ENCODE results near the gene DST. TPM values are rescaled to one million over a fixed set of nuclear protein-coding genes. Genes with fewer than 3 reads are reported as not detected.

The DST gene
- total RNA-seq, 1 donor from 2014 or later: 188 TPM

DNA sequence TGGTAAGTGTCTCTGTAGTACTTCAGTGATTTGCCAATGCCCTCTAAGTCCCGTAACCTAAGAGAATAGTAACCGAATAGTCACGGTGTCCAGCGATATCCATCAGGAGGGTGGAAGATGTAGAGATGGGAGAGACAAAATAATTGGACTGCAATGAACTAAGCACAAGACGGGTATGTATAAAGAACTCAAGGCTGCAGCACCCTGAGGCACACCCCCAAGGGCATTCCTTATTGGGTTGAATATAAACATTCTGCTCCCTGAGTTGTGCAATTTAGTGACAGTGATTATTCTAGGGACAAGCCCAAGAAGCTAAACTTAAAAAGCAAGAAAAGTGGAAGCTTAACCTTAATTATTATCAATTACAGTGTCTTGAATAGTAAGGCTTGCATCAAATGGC is 14.6 kb downstream of the DST start:
- no peak for FAIRE-seq
- no peak for DNase-seq (ENCODE audit: low spot score in 2 of 2)

DNA sequence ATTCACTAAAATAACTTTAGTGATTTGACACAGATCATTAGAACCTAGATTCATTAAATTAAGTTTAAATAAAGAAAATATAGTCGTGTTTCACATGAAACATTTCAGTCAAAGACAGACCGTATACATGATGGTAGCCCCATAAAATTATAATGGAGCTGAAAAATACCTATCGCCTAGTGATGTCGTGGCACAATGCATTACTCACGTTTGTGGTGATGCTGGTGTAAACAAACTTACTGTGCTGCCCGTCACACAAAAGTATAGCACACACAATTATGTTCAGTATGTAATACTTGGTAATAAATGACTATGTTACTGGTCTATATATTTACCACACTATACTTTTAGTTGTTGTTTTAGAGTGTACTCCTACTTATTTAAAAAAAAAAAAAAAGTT is 17.3 kb downstream of the DST start:
- FAIRE-seq (peak; percentile 13), DNase-seq (ENCODE audit: low spot score in 2 of 2) (no peak)

DNA sequence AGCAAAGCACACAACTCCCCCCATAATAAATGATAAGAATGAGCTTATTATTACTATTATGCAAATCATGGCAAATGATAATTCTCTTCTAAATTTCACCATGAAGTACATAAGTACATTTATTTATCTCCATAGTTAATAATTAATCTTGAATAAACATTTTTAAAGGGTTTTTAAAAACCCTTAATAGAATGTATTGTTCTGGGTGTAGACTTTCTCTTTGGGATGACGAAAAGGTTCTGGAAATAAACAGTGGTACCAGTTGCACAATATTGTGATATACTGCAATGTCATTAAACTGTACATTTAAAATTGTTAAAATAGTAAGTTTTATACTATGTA is 18.0 kb downstream of the DST start:
- FAIRE-seq: no peak

DNA sequence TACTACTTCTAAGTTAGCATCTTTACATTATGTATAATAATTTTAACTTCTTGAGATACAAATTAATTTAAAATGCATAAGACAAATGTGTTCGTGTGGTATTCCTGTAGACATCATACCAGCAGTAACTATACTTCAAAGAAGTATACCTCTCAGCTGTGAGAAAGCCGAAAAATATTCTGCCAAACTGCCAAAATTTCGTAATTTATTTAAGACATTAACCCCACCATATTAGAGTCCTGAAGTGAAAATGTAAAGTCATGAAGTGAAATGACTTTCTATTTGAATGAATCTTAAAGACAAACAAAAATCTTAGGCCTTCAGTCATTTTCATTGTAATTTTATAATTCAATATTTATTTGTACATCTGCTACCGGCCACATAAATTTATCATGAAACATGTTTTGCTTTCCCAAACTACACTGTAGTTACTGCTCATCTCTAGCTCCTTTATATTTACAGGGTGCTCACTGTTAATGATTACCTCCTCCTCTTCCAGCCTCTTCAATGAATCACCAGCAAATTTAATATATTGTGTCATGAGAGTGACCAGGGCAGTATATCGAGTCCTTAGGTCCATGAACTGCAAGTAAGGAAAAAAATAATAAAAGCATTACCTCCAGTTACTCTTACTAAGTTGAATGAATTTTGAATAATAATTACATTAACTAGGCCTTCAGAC is 18.5 kb downstream of the DST start:
- DNase-seq (ENCODE audit: low spot score in 2 of 2): no peak
- no peak for FAIRE-seq

More for the DNA sequence above, 18.0 kb downstream of the DST start:
- DNase-seq (ENCODE audit: low spot score in 2 of 2): no peak

DNA sequence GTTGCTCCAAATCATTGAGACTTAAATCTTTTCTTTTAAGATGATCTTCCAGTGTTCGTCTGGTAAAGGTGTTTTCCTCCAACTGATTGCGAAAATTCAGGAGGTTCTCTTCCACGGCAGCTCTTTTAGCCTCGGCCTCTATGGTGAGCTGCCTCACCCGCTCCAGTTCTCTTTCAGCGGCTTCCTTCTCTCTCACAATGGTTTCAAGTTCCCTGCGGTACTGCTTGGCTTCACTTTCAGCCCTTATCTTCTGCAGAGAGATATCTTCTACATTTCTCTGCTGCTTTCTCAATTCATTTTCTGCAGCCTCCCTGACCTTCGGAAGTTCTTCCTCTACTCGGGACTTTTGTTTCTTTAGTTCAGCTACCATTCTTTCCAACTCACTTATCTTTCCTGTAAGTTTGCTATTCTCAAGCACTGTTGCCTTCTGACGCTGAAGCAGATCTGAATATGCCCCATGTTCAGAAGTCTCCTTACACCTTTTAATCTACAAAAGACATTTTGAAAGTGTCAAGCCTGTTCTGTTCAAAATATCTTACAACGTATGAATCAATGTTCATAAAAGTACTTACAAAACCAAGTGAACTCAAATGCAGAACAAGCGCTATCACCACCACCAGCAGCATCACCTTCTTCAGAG is 22.3 kb downstream of the DST start:
- DNase-seq (ENCODE audit: low spot score in 2 of 2): no peak
- FAIRE-seq: no peak

DNA sequence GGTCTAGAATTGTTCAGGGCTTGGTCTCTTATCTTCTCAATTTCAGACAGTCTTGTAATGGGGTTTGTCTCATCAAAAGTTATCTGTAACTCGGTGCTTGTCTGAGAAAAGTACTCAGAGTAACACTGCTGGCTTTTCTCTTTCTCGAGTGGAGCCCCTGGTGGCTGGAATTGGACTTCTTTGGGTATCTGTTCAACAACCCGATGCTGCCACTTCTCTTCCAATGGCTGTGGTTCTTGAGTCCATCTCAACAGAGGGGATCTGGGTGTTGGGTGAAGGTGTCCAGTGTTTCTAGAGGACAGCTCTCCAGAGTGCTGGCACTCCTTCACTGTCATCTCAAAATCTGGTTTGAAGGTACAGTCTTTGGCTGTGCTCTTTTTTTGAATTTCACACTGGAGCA is 24.6 kb downstream of the DST start:
- no peak for DNase-seq (ENCODE audit: low spot score in 2 of 2)
- no peak for FAIRE-seq

DNA sequence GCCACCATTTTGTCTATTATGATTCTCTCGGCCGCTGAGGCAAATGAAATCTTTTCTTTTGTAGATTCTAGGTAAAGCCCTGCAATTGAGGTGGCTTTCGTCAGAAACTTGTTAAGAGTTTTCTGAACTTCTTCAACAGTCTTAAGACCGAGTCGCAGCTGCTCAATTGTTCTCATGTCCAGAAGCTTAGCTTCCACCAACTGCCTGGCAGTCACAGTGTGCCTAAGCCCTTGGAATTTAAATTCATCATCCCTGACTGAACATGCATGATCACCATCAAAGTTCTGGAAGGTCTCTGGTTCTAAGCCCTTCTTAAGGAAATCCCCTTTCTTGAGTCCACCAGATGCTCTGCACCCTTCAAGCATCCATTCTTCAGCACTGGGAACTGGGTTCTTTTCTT is 25.7 kb downstream of the DST start:
- FAIRE-seq: no peak
- no peak for DNase-seq (ENCODE audit: low spot score in 2 of 2)

DNA sequence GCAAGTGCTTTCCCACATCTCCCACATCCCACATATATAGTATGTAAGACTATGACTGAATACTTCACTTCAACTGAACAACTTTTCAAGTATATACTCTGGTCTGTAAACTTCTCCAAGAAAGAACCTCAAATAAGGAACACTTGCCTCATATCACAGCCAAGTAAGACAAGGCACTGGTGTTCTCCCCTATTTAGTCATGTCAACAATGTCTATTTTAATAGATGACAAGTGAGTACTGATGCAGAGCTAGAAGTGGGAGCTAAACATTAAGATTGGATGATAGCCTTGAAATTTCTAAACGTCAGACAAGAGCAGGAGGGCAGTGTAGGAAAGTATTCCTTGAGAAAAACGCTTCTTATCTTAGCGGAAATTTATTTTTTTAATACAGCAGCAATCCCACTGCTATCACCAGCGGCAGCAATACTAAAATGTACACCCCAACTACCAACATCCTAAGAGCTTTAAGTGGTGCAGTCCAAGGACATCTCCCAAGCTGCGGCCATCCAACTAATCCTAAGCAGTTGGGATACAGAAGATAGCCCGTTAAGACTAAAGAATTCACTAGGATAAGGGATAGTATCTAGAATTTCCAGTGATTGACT is 29.3 kb downstream of the DST start:
- FAIRE-seq (no peak), DNase-seq (ENCODE audit: low spot score in 2 of 2) (no peak)

DNA sequence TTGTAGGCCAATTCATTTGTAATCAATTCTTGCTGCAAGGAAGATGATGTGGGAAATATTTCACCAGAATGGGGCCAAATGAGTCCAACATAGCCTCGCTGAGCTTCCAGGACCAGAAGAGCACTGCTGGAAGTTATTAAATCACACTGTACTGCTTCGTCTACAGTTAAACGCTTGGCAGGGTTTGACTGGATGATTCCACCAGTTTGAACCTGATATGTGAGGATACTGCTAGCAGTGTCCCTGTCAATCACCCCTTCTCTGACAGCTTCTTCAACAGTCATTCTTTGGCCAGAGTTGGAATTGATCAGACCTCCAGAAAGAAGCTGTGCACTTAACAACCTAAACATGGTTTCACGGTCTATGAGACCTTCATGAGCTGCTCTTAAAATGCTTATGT is 34.4 kb downstream of the DST start:
- no peak for FAIRE-seq
- DNase-seq (ENCODE audit: low spot score in 2 of 2): no peak

DNA sequence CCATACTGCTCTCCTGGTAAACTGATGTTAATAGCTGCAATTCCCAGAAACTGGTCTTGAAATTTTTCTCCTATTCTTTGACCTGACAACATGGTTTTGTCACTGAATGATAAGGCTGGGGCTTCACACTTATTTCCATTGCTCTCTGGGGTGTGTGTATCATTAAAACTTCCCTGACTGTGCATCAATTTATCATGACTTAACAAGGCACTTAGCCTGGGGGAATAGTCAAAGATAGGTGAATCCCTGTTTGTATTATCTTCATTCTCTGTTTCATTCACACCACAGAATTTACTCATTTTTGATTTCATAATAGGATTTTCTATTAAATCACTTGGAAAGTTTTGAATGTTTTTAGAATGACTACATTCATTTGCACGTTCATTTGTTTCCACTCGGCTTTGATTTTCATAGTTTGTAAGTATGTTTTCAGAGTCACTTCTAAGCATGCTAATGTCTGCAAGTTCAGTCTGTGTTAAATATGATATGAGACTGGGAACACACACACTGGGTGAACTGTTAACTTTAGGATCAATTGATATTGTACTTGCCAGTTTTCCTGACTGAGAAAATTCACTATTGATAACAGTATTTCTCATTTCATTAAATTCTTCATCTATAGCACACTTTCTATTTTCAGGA is 35.5 kb downstream of the DST start:
- FAIRE-seq: no peak
- no peak for DNase-seq (ENCODE audit: low spot score in 2 of 2)

DNA sequence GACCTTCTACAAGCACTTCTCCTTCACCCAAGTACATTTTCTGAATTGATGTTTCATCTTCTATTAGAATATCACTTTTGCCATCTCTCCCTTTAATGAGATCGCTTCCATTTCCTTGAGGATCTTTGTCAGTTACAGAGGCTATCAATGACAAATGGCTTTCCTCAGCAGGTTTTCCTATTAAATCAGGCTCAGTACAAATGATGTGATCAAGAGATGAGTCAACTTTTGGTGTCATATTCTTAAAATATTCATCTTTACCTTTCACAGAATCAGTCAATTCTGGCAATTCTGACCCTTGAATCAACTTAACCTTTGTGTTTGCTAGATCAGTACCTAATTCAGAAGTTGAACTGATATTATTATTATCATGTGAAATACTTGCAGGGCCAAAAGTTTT is 37.3 kb downstream of the DST start:
- no peak for FAIRE-seq
- no peak for DNase-seq (ENCODE audit: low spot score in 2 of 2)

DNA sequence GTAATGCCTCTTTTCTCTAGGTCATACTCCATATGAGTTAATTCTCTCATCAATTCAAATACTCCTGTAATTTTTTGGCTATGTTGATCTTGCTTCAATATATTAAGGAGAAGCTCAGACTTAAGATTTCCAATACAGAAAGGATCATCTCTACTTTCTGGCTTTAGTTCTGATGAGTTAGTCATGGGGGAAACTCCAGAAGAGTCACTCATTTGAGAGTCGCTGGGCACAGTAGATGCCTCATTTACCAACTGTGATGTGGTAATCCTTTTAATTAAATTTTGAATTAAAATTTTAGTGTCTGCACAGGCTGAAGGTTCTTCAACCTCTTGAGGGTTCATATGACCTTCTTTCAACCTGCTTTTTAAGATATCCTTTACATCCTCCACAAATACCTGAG is 38.5 kb downstream of the DST start:
- DNase-seq (ENCODE audit: low spot score in 2 of 2) (no peak), FAIRE-seq (no peak)

DNA sequence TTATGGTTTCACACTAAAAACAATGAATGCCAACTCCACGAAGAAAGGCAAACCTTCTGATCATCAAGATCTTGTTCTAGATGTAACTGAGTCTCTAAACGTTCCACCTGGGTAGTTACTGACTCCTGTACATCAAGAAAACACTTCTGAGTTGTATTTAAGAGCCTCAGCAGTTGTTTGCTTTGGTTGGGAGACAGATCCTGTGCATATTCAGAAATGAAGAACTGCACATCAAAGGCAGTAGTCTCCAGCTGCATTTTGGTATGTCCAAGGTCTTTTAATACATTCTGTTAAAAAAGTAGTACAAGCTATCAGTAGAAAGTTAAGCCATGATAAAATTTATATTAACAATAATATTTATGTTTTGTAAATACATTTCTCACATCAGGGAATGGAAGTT is 41.3 kb downstream of the DST start:
- FAIRE-seq: no peak

DNA sequence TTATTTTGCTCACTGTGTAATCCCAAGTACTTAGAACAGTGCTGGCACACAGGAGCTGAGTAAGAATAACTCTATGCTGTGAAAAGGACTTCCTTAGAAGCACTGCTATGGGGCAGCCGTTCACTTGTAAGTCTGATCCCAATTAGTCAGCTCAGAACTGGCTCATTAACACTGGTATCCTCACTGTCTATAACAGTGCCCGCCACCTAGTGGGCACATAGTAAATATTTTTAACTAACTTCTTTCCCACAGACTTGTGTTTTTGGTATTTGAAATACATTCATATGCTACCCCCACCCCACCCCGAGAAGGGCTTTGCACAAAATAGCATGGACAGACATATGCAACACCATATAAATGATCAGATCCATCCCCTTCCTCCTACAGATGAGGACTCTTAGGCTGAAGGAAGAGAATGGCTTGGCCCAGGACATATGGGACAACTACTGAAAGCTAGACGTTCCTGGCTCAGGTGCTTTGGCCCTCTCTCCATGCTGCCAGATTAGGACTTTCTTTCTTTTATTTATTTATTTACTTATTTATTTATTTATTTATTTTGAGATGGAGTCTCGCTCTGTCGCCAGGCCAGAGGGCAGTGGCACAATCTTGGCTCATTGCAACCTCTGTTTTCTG is 47.1 kb downstream of the DST start:
- DNase-seq (ENCODE audit: low spot score in 2 of 2) (peak; percentile 10 to 22), FAIRE-seq (no peak)

More for the DNA sequence above, 41.3 kb downstream of the DST start:
- no peak for DNase-seq (ENCODE audit: low spot score in 2 of 2)

DNA sequence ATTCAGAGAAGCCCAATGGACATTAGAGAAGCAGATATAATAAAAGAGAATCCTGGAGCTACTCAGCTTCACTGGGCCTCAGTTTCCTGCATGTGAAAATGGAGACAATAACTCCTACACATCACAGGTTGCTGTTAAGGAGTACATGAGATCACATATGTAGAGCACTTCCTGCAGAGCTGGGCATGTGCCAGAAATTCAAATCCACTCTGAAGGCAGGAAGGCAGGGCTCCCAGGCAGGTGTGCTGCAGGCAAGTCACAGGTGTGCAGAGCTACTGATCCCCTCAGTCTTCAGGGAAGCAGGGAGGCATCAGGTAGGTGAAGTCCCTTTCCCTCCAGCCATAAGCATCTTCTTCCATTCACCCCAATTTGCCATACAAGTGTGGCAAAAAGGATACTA is 48.0 kb downstream of the DST start:
- FAIRE-seq (no peak), DNase-seq (ENCODE audit: low spot score in 2 of 2) (no peak)

DNA sequence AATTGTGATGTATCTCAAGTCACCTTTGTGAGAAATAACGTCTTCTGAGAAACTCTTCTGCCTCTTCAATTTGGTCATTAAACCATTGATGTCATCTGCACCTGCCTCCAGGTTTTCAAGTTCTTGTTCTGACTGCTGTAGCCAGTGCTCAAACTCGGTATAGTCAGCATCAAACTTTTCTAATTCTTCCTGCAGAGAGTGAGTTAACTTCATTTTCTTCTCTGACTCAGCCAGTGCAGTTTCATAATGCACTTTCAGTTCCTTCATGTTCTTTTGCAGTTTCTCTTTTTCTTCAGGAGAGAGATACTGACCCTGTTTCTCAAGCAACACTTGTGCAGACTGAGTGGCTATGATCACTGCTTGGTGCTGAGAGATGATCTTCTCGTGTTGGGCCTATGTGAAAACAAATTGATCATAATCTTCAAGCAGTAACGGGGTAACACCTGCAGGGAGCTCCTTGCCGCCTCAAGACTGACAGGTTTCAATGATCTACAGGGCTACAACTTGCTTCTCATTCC is 48.8 kb downstream of the DST start:
- FAIRE-seq (no peak), DNase-seq (ENCODE audit: low spot score in 2 of 2) (no peak)

DNA sequence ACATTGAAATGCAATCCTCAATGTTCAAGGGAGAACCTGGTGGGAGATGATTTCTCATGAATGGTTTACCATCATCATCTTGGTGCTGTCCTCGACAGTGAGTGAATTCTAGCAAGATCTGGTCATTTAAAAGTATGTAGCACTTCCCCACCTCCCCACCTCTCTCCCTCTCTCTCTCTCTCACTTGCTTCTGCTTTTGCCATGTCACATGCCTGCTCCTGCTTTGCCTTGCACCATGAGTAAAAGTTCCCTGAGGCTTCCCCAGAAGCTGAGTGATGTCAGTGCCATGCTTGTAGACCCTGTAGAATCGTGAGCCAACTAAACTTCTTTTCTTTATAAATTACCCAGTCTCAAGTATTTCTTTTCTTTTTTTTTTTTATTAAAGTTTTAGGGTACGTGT is 60.5 kb downstream of the DST start:
- FAIRE-seq: no peak
- DNase-seq (ENCODE audit: low spot score in 2 of 2): no peak

DNA sequence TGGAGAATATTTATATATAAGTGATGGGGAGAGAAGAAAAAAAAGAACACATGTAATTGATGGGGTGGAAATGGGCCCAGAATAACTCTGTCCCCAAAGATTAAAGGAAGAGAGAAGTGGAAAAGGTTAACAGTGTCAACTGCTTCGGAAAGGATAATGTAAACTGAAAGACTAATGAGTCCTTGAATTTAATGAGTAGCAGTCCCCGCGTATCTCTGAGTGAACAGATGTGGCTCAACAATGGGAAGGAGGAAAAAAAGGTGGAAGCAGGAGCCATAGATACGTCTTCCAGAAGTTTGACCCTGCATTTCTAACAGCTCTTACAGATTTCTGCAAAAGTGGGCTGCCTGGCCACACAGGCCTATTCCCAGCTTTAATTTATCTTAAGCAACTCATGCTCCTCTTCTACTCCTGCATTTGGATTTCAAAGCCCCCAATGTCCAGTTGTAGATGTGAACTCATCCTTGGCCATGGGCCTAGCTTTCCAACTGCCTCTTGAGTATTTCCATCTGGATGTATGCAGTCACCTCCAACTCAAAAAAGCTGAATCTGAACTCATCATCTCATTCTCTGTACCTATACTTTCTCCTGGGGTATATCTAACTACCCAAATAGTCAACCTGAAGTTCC is 61.3 kb downstream of the DST start:
- DNase-seq (ENCODE audit: low spot score in 2 of 2): no peak

DNA sequence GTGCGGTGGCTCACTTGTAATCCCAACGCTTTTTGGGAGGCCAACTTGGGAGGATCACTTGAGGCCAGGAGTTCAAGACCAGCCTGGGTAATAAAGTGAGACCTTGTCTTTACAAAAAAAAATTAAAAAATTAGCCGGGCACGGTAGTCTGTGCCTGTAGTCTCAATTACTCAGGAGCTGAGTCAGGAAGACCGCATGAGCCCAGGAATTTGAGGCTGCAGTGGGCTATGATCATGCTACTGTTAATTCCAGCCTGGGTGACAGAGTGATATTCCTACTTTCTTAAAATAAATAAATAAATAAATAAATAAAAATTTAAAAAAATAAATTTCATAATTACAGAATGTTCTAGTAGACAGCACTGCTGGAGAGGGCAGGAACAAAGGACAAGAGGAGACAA is 62.4 kb downstream of the DST start:
- DNase-seq (ENCODE audit: low spot score in 2 of 2): no peak
- no peak for FAIRE-seq

More for the DNA sequence above, 61.3 kb downstream of the DST start:
- no peak for FAIRE-seq

DNA sequence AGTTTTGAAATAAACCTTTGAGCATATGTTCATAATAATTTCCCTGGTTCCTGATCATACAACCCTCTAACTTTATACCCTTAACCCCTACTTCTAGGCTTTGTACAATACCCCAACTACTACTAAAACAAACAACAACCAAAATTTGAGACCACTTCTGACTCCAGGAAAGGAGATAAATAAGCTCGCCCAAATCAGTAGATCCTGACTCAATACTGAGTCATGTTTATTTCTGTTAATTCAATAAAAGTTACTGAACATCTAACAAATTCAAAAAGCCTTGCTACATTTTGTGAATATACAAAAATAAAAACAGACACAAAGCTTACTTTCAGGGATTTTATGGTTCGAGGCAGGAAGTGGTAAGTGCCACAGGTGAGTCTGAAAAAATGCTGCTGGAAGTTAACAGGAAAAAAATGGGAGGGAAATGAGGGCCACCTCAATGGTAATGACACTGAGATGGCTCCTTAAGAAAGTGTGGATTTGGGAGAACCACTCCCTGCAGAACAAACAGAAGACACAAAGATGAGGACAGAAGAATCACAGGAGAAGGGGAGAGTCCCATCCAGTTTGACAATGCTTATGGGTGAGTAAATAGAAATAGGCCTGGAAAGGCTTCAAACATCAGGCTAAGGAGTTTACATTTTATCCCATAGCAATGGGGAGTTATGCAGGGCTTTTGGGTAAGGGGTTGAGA is 63.4 kb downstream of the DST start:
- FAIRE-seq (no peak), DNase-seq (ENCODE audit: low spot score in 2 of 2) (no peak)
